GM12872 (cell line): Measurements from ENCODE around the gene ROBO1.

Source experiments
- TF ChIP-seq, protein P1 (sequence below): IDR thresholded peaks from 3 replicates; pipeline ENCODE4 v1.5.1; 2011; ENCODE audit warnings: low read depth, mild to moderate bottlenecking, low read length, moderate library complexity; ENCODE audit not compliant: insufficient read depth

The ROBO1 gene

DNA sequence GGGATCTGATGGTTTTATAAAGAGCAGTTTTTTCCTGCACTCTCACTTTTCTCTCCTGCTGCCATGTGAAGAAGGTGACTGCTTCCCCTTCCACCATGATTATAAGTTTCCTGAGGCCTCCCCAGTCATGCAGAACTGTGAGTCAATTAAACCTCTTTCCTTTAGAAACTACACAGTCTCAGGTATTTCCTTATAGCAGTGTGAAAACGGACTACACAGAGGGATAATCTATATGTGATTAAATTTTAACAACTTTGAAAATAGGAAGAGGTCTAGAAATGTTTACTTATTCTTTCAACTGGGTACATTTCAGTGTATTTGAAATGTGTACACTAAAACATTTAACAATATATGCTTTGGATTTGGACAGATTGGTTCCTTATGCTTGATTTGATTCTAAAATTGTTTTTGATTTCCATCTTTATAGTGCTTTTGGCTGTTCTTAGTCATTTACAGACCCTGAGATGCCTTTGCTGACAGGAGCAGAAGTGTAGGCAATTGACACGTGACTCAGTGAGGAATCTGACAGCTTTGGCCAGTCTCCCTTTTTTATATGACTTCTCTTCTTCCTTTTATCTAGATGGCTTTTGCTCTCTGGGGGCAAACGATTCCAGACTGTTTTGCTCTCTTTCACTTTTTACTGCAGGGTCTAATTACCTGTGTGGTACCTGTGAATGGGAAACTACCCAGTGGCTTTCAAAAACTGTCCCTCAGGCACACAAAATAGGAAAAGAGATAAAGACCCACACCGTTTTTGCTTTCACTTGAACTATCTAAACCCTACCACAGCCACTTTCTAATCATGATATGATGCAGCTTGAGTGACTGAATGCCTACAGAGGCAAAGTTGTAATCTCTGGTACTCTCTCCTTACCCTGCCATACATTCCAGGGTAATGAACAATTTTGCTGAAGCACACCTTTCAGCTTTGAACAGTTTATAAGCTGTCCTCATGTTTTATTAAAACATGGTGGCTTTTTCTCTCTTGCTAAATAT lies 422.6 kb downstream of the ROBO1 start:
- TF ChIP-seq, protein P1, sequence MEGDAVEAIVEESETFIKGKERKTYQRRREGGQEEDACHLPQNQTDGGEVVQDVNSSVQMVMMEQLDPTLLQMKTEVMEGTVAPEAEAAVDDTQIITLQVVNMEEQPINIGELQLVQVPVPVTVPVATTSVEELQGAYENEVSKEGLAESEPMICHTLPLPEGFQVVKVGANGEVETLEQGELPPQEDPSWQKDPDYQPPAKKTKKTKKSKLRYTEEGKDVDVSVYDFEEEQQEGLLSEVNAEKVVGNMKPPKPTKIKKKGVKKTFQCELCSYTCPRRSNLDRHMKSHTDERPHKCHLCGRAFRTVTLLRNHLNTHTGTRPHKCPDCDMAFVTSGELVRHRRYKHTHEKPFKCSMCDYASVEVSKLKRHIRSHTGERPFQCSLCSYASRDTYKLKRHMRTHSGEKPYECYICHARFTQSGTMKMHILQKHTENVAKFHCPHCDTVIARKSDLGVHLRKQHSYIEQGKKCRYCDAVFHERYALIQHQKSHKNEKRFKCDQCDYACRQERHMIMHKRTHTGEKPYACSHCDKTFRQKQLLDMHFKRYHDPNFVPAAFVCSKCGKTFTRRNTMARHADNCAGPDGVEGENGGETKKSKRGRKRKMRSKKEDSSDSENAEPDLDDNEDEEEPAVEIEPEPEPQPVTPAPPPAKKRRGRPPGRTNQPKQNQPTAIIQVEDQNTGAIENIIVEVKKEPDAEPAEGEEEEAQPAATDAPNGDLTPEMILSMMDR, result no peak

DNA sequence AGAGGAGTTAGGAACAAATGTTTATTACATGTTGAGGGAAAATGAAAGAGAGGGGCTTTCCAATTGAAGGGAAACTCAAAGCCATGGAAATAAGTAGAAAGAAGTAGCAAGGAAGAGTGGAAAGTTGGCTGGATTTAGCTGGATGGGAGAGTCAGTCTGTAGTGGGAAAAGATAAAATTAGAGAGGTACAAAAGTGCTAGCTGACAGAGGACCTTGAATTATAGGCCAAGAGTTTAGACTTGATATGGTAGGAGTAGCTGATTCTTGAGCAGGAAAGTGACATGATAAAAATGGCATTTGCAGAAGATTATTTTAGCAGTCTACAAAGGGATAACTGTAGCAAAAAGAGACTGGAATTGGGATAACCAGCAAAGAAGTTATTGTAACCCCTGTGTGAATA lies 425.8 kb downstream of the ROBO1 start:
- TF ChIP-seq, protein P1, result no peak

DNA sequence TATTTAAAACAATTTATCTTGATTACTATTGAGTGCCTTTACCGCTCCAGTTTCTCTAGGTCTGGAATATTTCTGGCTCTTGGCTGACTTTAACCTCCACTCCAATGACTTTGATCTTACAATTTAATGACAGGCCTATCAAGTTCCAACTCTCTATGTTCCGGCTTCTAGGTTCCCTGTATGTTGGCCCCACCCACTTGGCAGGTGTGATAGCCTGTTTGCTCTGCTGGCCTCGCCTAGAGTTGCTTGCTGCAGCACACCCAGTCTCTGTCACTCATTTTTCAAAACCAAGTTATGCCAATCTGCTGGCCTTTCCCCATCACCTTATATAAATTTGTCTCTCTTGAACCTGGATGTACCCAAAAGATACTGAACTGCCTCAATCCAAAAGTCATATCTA lies 428.0 kb downstream of the ROBO1 start:
- TF ChIP-seq, protein P1, result no peak

DNA sequence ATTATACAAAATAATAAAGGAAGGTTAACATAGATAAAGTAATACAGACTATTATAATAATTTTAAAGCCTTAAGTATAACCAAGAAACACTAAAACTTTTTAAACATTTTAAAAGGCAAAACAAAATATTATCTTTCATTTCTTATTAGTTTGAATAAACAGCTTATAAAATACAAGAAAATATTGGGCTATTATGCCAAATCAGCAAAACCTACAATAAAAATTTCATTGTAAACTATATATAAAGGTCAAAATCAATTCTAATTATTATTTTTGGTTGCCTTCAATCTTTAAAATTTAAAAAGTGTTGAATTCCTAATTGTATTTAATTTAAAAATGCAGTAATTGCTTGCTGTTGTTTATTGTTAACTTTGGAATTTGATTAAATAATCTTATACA lies 430.0 kb downstream of the ROBO1 start:
- TF ChIP-seq, protein P1, result no peak

DNA sequence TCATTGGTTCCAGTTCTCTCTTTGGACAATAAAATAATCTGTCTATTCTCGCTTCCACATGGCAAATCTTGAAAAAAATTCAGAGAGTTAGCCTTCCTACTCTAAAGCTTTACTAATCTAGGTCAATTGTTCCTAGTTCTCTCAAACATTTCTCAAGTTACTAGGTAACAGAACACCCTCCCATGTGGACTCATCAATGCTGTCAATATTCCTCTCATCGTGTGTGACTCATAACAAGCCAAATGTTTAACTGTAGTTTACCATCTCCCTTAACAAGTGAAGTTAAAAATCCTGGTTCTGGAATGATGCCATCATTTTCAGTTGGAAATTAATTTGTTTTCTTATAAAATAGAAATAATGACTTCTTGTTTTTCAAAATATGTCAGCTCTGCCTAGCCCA lies 438.6 kb downstream of the ROBO1 start:
- TF ChIP-seq, protein P1, result no peak

DNA sequence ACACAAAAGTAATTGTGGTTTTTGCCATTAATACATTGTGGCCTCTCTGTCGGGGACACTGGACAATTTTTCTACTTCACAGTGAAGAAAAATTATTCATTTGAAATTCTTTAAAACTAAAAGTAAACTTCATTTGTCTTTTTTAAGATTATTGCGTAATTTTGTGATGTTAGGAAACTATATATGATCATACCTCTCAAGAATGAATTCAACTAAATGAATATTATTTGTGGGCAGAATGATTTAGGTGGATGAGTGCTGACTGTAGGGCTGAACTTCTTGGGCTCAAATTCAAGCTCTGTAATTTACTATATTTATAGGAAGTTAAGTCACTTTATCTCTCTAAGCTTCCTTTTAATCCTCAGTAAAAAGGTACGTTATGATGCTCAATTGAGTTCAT lies 441.2 kb downstream of the ROBO1 start:
- TF ChIP-seq, protein P1, result no peak

DNA sequence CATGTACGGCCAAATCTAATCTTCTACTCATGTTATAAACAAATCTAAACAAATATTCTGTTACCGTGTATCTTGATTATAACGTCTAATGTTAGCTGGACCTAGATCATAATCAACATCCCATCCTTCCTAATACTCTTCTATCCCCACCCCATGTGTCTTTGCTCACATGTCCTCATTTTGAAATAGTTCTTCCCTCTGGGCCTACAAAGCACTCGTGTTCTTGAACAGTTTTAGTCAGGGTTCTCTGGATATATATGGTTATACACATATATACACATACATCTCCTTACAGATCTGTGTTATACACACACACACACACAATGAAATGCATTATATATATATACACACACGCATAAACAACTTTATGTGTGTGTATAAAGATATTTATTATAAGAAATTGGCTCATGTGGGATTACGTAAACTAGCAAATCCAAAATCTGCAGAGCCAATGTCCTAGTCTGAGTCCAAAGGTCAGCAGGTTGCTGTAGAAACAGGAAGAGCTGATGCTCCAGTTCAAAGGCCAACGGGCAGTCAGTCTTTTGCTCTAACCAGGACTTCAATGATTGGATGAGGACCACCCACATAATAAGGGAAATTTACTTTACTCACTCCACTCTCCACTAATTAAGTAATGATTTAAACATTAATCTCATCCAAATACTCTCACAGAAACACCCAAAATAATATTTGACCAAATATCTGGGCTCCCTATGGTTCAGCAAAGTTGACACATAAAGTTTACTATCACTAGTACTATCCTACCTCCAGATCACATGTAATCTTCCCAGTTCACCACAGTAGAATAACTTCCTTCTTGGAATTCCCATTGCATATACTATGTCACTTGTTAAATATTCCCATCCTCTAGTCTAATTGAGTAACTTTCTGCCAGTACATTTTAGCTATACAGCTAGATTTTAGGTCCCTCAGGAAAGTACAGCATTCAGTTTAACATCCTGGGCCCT lies 450.0 kb downstream of the ROBO1 start:
- TF ChIP-seq, protein P1, result no peak
